WTC11 (cell line): Measurements from ENCODE around the gene CCDC28B. TPM values are rescaled to one million over a fixed set of nuclear protein-coding genes. Genes with fewer than 3 reads are reported as not detected.

Experiments used
- ATAC-seq: fragments of 200-7000 bp; cut with Tn5 transposase; 2 replicates; pipeline ENCODE4 v1.10.0; 2021; ENCODE audit warnings: mild to moderate bottlenecking, moderate library complexity
- CTCF ChIA-PET: fragments of 300-600 bp; sonication (Branson Sonifier 250); formaldehyde crosslinking; loops from one replicate; lab custom pipeline; 2021; ENCODE audit warnings: antibody characterized with exemption; lab: Charles Lee
- POLR2A ChIA-PET: fragments of 350-600 bp; sonication (Branson Sonifier 250); formaldehyde crosslinking; loops from one replicate; lab custom pipeline; 2021; ENCODE audit warnings: antibody characterized with exemption; lab: Charles Lee
- DNase-seq: peaks from one replicate; pipeline ENCODE4 v3.0.0; 2021; ENCODE audit warnings: low spot score
- H3K27ac Mint-ChIP-seq: 2 replicates; pipeline ENCODE4 v1.8.0; 2021; ENCODE audit warnings: mixed read lengths
- H3K27me3 Mint-ChIP-seq: 2 replicates; pipeline ENCODE4 v1.8.0; 2021; ENCODE audit warnings: low read depth, mild to moderate bottlenecking, moderate library complexity, mixed read lengths
- H3K36me3 Mint-ChIP-seq: 2 replicates; pipeline ENCODE4 v1.8.0; 2021; ENCODE audit warnings: mixed read lengths
- H3K4me1 Mint-ChIP-seq: 2 replicates; pipeline ENCODE4 v1.8.0; 2022; ENCODE audit warnings: mixed read lengths
- H3K4me3 Mint-ChIP-seq: 2 replicates; pipeline ENCODE4 v1.8.0; 2021; ENCODE audit warnings: mild to moderate bottlenecking, moderate library complexity, mixed read lengths
- H3K9me3 Mint-ChIP-seq: 2 replicates; pipeline ENCODE4 v1.8.0; 2021; ENCODE audit warnings: mixed read lengths
- ATF1 ChIP-seq: sonication (generic); formaldehyde crosslinking; IDR thresholded peaks from 2 replicates; pipeline ENCODE4 v1.8.1; 2023; ENCODE audit warnings: mild to moderate bottlenecking, moderate library complexity, missing genetic modification reagents
- FOXP1 ChIP-seq: sonication (generic); formaldehyde crosslinking; IDR thresholded peaks from 2 replicates; pipeline ENCODE4 v1.8.0; 2022; ENCODE audit warnings: missing genetic modification reagents, mild to moderate bottlenecking, moderate library complexity, borderline replicate concordance
- GTF2I ChIP-seq: fragments of 250-450 bp; sonication (Bioruptor Pico); conservative IDR thresholded peaks from 2 replicates; pipeline ENCODE4 v1.4.0; 2021; ENCODE audit warnings: mild to moderate bottlenecking
- JUN ChIP-seq: sonication (generic); formaldehyde crosslinking; IDR thresholded peaks from 2 replicates; pipeline ENCODE4 v1.8.0; 2023; ENCODE audit warnings: mild to moderate bottlenecking, missing genetic modification reagents
- KAT7 ChIP-seq: sonication (generic); formaldehyde crosslinking; IDR thresholded peaks from 2 replicates; pipeline ENCODE4 v1.8.1; 2023; ENCODE audit warnings: missing genetic modification reagents, mild to moderate bottlenecking, borderline replicate concordance
- NR1H2 ChIP-seq: sonication (generic); formaldehyde crosslinking; IDR thresholded peaks from 2 replicates; pipeline ENCODE4 v1.9.0; 2021; ENCODE audit warnings: mild to moderate bottlenecking, moderate library complexity, missing genetic modification reagents
- OVOL2 ChIP-seq: fragments of 250-450 bp; sonication (Bioruptor Pico); IDR thresholded peaks from 2 replicates; pipeline ENCODE4 v1.9.0; 2021; ENCODE audit warnings: mild to moderate bottlenecking, borderline replicate concordance
- ZNF219 ChIP-seq: sonication (generic); formaldehyde crosslinking; IDR thresholded peaks from 2 replicates; pipeline ENCODE4 v1.8.0; 2023; ENCODE audit warnings: missing genetic modification reagents, mild to moderate bottlenecking, borderline replicate concordance
- ZNF232 ChIP-seq: sonication (generic); formaldehyde crosslinking; IDR thresholded peaks from 2 replicates; pipeline ENCODE4 v1.8.0; 2022; ENCODE audit warnings: mild to moderate bottlenecking, missing genetic modification reagents
- ZNF317 ChIP-seq: sonication (generic); formaldehyde crosslinking; IDR thresholded peaks from 2 replicates; pipeline ENCODE4 v1.8.1; 2023; ENCODE audit warnings: low read depth, mild to moderate bottlenecking, moderate library complexity, missing genetic modification reagents, borderline replicate concordance
- ZNF396 ChIP-seq: fragments of 250-450 bp; sonication (Bioruptor Pico); IDR thresholded peaks from 2 replicates; pipeline ENCODE4 v1.8.0; 2021; ENCODE audit warnings: mild to moderate bottlenecking, moderate library complexity, borderline replicate concordance
- ZNF671 ChIP-seq: fragments of 250-450 bp; sonication (Bioruptor Pico); IDR thresholded peaks from 2 replicates; pipeline ENCODE4 v1.8.0; 2021; ENCODE audit warnings: mild to moderate bottlenecking
- total RNA-seq: library from RNA; stranded (reverse); gene quantifications from 3 replicates; pipeline ENCODE4 v1.2.3, GENCODE V29; 2021
- TF ChIP-seq, protein P1 (sequence below): sonication (generic); formaldehyde crosslinking; IDR thresholded peaks from 2 replicates; pipeline ENCODE4 v1.8.0; 2023; ENCODE audit warnings: missing genetic modification reagents, mild to moderate bottlenecking, borderline replicate concordance
- TF ChIP-seq, protein P2 (sequence below): sonication (generic); formaldehyde crosslinking; IDR thresholded peaks from 2 replicates; pipeline ENCODE4 v1.8.1; 2023; ENCODE audit warnings: mild to moderate bottlenecking, moderate library complexity, missing genetic modification reagents
- TF ChIP-seq, protein P3 (sequence below): sonication (generic); formaldehyde crosslinking; IDR thresholded peaks from 2 replicates; pipeline ENCODE4 v1.8.1; 2023; ENCODE audit warnings: mild to moderate bottlenecking, missing genetic modification reagents, borderline replicate concordance
- TF ChIP-seq, protein P4 (sequence below): sonication (generic); formaldehyde crosslinking; IDR thresholded peaks from 2 replicates; pipeline ENCODE4 v1.8.1; 2022; ENCODE audit warnings: low read depth, mild to moderate bottlenecking, moderate library complexity, missing genetic modification reagents, borderline replicate concordance
- TF ChIP-seq, protein P5 (sequence below): sonication (generic); formaldehyde crosslinking; IDR thresholded peaks from 2 replicates; pipeline ENCODE4 v1.8.0; 2023; ENCODE audit warnings: mild to moderate bottlenecking, missing genetic modification reagents
- TF ChIP-seq, protein P6 (sequence below): fragments of 250-450 bp; sonication (Bioruptor Pico); IDR thresholded peaks from 2 replicates; pipeline ENCODE4 v1.8.0; 2021; ENCODE audit warnings: mild to moderate bottlenecking
- TF ChIP-seq, protein P7 (sequence below): sonication (generic); formaldehyde crosslinking; IDR thresholded peaks from 2 replicates; pipeline ENCODE4 v1.8.0; 2022; ENCODE audit warnings: mild to moderate bottlenecking, missing genetic modification reagents

CCDC28B gene
- total RNA-seq, 1 experiment from 2014 or later: 34.4 TPM

DNA sequence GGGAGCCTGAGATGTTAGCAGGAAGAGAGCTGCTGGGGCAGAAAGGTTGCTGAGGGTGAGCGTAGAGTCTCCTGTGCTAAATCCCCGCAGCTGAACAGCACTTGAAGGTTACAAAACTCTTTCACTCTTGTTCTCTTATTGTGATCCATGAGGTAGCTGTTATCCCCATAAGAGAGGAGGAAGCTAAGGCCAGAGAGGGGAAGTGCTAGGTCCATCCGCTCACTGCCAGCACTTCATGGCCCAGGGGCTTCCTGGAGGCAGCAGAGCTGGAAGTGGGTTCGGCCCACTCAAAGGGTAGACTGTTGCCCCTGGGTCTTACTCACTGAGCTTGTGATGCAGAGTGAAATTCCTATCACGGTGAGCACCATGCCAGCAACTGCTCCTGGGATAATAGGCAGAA is 16.2 kb downstream of the CCDC28B start:
- DNase-seq: no peak
- no peaks in the 10 kb centered on the region for H3K27me3 Mint-ChIP-seq
- H3K4me3 Mint-ChIP-seq: no peak overlapping the region
- no peak overlapping the region for H3K27ac Mint-ChIP-seq
- CTCF ChIA-PET: interaction anchor here (1.1 to 2.8 kb wide), 10 partner anchors 16 to 262 kb away, joined by 3 to 69 read pairs (median 16); partner anchors contain the start of genes CCDC28B, FAM167B, LCK and TMEM39B
- H3K9me3 Mint-ChIP-seq: no peaks in the 10 kb centered on the region
- no peaks in the 10 kb centered on the region; the same call in 1 of the 2 replicates for H3K36me3 Mint-ChIP-seq
- TF ChIP-seq, protein P1, sequence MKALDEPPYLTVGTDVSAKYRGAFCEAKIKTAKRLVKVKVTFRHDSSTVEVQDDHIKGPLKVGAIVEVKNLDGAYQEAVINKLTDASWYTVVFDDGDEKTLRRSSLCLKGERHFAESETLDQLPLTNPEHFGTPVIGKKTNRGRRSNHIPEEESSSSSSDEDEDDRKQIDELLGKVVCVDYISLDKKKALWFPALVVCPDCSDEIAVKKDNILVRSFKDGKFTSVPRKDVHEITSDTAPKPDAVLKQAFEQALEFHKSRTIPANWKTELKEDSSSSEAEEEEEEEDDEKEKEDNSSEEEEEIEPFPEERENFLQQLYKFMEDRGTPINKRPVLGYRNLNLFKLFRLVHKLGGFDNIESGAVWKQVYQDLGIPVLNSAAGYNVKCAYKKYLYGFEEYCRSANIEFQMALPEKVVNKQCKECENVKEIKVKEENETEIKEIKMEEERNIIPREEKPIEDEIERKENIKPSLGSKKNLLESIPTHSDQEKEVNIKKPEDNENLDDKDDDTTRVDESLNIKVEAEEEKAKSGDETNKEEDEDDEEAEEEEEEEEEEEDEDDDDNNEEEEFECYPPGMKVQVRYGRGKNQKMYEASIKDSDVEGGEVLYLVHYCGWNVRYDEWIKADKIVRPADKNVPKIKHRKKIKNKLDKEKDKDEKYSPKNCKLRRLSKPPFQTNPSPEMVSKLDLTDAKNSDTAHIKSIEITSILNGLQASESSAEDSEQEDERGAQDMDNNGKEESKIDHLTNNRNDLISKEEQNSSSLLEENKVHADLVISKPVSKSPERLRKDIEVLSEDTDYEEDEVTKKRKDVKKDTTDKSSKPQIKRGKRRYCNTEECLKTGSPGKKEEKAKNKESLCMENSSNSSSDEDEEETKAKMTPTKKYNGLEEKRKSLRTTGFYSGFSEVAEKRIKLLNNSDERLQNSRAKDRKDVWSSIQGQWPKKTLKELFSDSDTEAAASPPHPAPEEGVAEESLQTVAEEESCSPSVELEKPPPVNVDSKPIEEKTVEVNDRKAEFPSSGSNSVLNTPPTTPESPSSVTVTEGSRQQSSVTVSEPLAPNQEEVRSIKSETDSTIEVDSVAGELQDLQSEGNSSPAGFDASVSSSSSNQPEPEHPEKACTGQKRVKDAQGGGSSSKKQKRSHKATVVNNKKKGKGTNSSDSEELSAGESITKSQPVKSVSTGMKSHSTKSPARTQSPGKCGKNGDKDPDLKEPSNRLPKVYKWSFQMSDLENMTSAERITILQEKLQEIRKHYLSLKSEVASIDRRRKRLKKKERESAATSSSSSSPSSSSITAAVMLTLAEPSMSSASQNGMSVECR (CRISPR knock-in tag): no peak
- no peak for TF ChIP-seq ZNF232 (CRISPR knock-in tag)
- TF ChIP-seq JUN (CRISPR knock-in tag): no peak
- TF ChIP-seq, protein P2, sequence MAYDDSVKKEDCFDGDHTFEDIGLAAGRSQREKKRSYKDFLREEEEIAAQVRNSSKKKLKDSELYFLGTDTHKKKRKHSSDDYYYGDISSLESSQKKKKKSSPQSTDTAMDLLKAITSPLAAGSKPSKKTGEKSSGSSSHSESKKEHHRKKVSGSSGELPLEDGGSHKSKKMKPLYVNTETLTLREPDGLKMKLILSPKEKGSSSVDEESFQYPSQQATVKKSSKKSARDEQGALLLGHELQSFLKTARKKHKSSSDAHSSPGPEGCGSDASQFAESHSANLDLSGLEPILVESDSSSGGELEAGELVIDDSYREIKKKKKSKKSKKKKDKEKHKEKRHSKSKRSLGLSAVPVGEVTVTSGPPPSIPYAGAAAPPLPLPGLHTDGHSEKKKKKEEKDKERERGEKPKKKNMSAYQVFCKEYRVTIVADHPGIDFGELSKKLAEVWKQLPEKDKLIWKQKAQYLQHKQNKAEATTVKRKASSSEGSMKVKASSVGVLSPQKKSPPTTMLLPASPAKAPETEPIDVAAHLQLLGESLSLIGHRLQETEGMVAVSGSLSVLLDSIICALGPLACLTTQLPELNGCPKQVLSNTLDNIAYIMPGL (CRISPR knock-in tag): no peak
- no peak for TF ChIP-seq ZNF396
- TF ChIP-seq, protein P3, sequence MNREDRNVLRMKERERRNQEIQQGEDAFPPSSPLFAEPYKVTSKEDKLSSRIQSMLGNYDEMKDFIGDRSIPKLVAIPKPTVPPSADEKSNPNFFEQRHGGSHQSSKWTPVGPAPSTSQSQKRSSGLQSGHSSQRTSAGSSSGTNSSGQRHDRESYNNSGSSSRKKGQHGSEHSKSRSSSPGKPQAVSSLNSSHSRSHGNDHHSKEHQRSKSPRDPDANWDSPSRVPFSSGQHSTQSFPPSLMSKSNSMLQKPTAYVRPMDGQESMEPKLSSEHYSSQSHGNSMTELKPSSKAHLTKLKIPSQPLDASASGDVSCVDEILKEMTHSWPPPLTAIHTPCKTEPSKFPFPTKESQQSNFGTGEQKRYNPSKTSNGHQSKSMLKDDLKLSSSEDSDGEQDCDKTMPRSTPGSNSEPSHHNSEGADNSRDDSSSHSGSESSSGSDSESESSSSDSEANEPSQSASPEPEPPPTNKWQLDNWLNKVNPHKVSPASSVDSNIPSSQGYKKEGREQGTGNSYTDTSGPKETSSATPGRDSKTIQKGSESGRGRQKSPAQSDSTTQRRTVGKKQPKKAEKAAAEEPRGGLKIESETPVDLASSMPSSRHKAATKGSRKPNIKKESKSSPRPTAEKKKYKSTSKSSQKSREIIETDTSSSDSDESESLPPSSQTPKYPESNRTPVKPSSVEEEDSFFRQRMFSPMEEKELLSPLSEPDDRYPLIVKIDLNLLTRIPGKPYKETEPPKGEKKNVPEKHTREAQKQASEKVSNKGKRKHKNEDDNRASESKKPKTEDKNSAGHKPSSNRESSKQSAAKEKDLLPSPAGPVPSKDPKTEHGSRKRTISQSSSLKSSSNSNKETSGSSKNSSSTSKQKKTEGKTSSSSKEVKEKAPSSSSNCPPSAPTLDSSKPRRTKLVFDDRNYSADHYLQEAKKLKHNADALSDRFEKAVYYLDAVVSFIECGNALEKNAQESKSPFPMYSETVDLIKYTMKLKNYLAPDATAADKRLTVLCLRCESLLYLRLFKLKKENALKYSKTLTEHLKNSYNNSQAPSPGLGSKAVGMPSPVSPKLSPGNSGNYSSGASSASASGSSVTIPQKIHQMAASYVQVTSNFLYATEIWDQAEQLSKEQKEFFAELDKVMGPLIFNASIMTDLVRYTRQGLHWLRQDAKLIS (CRISPR knock-in tag): no peak
- TF ChIP-seq, protein P4, sequence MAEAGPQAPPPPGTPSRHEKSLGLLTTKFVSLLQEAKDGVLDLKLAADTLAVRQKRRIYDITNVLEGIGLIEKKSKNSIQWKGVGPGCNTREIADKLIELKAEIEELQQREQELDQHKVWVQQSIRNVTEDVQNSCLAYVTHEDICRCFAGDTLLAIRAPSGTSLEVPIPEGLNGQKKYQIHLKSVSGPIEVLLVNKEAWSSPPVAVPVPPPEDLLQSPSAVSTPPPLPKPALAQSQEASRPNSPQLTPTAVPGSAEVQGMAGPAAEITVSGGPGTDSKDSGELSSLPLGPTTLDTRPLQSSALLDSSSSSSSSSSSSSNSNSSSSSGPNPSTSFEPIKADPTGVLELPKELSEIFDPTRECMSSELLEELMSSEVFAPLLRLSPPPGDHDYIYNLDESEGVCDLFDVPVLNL (CRISPR knock-in tag): no peak
- no peak for TF ChIP-seq ZNF219 (CRISPR knock-in tag)
- TF ChIP-seq, protein P5, sequence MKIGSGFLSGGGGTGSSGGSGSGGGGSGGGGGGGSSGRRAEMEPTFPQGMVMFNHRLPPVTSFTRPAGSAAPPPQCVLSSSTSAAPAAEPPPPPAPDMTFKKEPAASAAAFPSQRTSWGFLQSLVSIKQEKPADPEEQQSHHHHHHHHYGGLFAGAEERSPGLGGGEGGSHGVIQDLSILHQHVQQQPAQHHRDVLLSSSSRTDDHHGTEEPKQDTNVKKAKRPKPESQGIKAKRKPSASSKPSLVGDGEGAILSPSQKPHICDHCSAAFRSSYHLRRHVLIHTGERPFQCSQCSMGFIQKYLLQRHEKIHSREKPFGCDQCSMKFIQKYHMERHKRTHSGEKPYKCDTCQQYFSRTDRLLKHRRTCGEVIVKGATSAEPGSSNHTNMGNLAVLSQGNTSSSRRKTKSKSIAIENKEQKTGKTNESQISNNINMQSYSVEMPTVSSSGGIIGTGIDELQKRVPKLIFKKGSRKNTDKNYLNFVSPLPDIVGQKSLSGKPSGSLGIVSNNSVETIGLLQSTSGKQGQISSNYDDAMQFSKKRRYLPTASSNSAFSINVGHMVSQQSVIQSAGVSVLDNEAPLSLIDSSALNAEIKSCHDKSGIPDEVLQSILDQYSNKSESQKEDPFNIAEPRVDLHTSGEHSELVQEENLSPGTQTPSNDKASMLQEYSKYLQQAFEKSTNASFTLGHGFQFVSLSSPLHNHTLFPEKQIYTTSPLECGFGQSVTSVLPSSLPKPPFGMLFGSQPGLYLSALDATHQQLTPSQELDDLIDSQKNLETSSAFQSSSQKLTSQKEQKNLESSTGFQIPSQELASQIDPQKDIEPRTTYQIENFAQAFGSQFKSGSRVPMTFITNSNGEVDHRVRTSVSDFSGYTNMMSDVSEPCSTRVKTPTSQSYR (CRISPR knock-in tag): no peak
- TF ChIP-seq NR1H2 (CRISPR knock-in tag): no peak
- TF ChIP-seq, protein P6, sequence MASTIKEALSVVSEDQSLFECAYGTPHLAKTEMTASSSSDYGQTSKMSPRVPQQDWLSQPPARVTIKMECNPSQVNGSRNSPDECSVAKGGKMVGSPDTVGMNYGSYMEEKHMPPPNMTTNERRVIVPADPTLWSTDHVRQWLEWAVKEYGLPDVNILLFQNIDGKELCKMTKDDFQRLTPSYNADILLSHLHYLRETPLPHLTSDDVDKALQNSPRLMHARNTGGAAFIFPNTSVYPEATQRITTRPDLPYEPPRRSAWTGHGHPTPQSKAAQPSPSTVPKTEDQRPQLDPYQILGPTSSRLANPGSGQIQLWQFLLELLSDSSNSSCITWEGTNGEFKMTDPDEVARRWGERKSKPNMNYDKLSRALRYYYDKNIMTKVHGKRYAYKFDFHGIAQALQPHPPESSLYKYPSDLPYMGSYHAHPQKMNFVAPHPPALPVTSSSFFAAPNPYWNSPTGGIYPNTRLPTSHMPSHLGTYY (CRISPR knock-in tag): no peak
- no peak for TF ChIP-seq FOXP1 (CRISPR knock-in tag)
- TF ChIP-seq ZNF671 (CRISPR knock-in tag): no peak
- no peak for TF ChIP-seq KAT7 (CRISPR knock-in tag)
- TF ChIP-seq ATF1 (CRISPR knock-in tag): no peak
- TF ChIP-seq GTF2I (CRISPR knock-in tag): no peak
- TF ChIP-seq OVOL2: no peak
- no peak for TF ChIP-seq ZNF317 (CRISPR knock-in tag)
- TF ChIP-seq, protein P7, sequence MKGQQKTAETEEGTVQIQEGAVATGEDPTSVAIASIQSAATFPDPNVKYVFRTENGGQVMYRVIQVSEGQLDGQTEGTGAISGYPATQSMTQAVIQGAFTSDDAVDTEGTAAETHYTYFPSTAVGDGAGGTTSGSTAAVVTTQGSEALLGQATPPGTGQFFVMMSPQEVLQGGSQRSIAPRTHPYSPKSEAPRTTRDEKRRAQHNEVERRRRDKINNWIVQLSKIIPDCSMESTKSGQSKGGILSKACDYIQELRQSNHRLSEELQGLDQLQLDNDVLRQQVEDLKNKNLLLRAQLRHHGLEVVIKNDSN (CRISPR knock-in tag): no peak
- TF ChIP-seq, all 79 proteins: peak for 0
- ATAC-seq: no peak
- H3K4me1 Mint-ChIP-seq: peaks cover 10% of the 10 kb centered on the region
- POLR2A ChIA-PET: interaction anchor here (0.6 to 1.1 kb wide), 2 partner anchors 119 to 121 kb away, joined by 4 to 8 read pairs; partner anchors contain the start of gene MARCKSL1
